Endothelial cell of umbilical vein (primary cell): ENCODE results near the gene DHRS9. TPM values are rescaled to one million over a fixed set of nuclear protein-coding genes. Genes with fewer than 3 reads are reported as not detected.

Experiments used
- Bru-seq: library from RNA; stranded (reverse); fragments of 400-500 nt; gene quantifications from one replicate; lab custom pipeline; 2021; lab: Mats Ljungman, UMichigan
- BruChase-seq, 2 experiments: library from RNA; stranded (reverse); fragments of 400-500 nt; gene quantifications; one replicate each; lab custom pipeline; 2021; lab: Mats Ljungman, UMichigan
- BruUV-seq: library from RNA; stranded (reverse); fragments of 400-500 nt; replicated peaks from 2 replicates; lab custom pipeline; 2021; lab: Mats Ljungman, UMichigan
- CTCF ChIA-PET: fragments of 300-600, 350-600 bp; sonication (Branson Sonifier 250); formaldehyde crosslinking; loops from one replicate; lab custom pipeline; 2021; ENCODE audit warnings: antibody characterized with exemption, inconsistent platforms; lab: Charles Lee
- POLR2A ChIA-PET: fragments of 300-600, 350-600 bp; sonication (Branson Sonifier 250); formaldehyde crosslinking; loops from one replicate; lab custom pipeline; 2021; ENCODE audit warnings: antibody characterized with exemption, inconsistent platforms; lab: Charles Lee
- DNase-seq: peaks from one replicate; pipeline ENCODE4 v3.0.0-alpha.2; 2011; ENCODE audit warnings: low read depth, low spot score
- FAIRE-seq: peaks from 2 replicates; lab custom pipeline; 2011; peaks lifted over from hg19 to GRCh38; lab: Jason Lieb, UNC
- H2AFZ ChIP-seq: 2 replicates; pipeline ENCODE4 v1.6.0; 2012; ENCODE audit warnings: low read depth, low read length, control low read depth, inconsistent platforms
- H3K27ac ChIP-seq: 2 replicates; pipeline ENCODE4 v1.5.1; 2011; ENCODE audit warnings: low read depth, mild to moderate bottlenecking, control low read depth, low read length, moderate library complexity; ENCODE audit not compliant: insufficient read depth
- H3K27me3 ChIP-seq, 2 experiments: 2 replicates each; pipeline versions ENCODE4 v1.6.0 to v1.6.1; 2011; ENCODE audit warnings: low read length in 2 of 2, mixed read lengths in 1 of 2; ENCODE audit not compliant: control insufficient read depth in 2 of 2, insufficient read depth in 2 of 2
- H3K36me3 ChIP-seq, 2 experiments: 2 replicates in 1 of 2; 3 replicates in 1 of 2; pipeline ENCODE4 v1.5.1; 2011; ENCODE audit warnings: low read length in 2 of 2, mild to moderate bottlenecking in 1 of 2, moderate library complexity in 1 of 2; ENCODE audit not compliant: control insufficient read depth in 2 of 2, insufficient read depth in 2 of 2; ENCODE audit errors: extremely low read depth in 1 of 2
- H3K4me1 ChIP-seq: 3 replicates; pipeline ENCODE4 v1.5.1; 2011; ENCODE audit warnings: mild to moderate bottlenecking, low read length; ENCODE audit not compliant: control insufficient read depth, insufficient read depth; ENCODE audit errors: extremely low read depth
- H3K4me2 ChIP-seq: 2 replicates; pipeline ENCODE4 v1.6.1; 2011; ENCODE audit warnings: low read length, control low read depth, mixed read lengths; ENCODE audit not compliant: insufficient read depth
- H3K4me3 ChIP-seq, 3 experiments: fragments of 200-600 bp in 1 of 3; sonication (generic), shearing (Covaris generic) in 1 of 3; replicated peaks in 1 of 3; 2 replicates each; pipeline ENCODE4 v1.5.1; 2011 to 2016; ENCODE audit warnings: control low read depth in 3 of 3, low read length in 3 of 3, mild to moderate bottlenecking in 2 of 3, inconsistent platforms in 1 of 3, low read depth in 1 of 3, moderate library complexity in 1 of 3; ENCODE audit not compliant: insufficient read depth in 1 of 3
- H3K79me2 ChIP-seq: 2 replicates; pipeline ENCODE4 v1.6.0; 2012; ENCODE audit warnings: low read length, inconsistent platforms; ENCODE audit not compliant: control insufficient read depth, insufficient read depth
- H3K9ac ChIP-seq: replicated peaks from 2 replicates; pipeline ENCODE3; 2011; ENCODE audit warnings: low read length, control low read depth; ENCODE audit not compliant: insufficient read depth; ENCODE audit errors: extremely low read depth
- H3K9me1 ChIP-seq: replicated peaks from 3 replicates; pipeline ENCODE4 v1.6.0; 2011; ENCODE audit warnings: mild to moderate bottlenecking, low read length; ENCODE audit not compliant: control insufficient read depth, insufficient read depth; ENCODE audit errors: extremely low read depth
- H3K9me3 ChIP-seq: replicated peaks from 2 replicates; pipeline ENCODE4 v1.5.1; 2012; ENCODE audit warnings: low read length, inconsistent platforms; ENCODE audit not compliant: control insufficient read depth, insufficient read depth
- H4K20me1 ChIP-seq: replicated peaks from 2 replicates; pipeline ENCODE3; 2011; ENCODE audit warnings: mild to moderate bottlenecking, low read length; ENCODE audit not compliant: control insufficient read depth, insufficient read depth; ENCODE audit errors: extremely low read depth
- CTCF ChIP-seq, 2 donors: IDR thresholded peaks; 1 replicate in 1 of 2; 2 replicates in 1 of 2; pipeline ENCODE4 v1.5.1; 2011; ENCODE audit warnings: low read length in 2 of 2, mild to moderate bottlenecking in 2 of 2, moderate library complexity in 2 of 2, control low read depth in 1 of 2, inconsistent platforms in 1 of 2, low read depth in 1 of 2; ENCODE audit not compliant: insufficient read depth in 1 of 2; ENCODE audit errors: extremely low read depth in 1 of 2
- FOS ChIP-seq: IDR thresholded peaks from 2 replicates; pipeline ENCODE4 v1.6.1; 2011; ENCODE audit warnings: mild to moderate bottlenecking, low read length, moderate library complexity, borderline replicate concordance; ENCODE audit not compliant: insufficient read depth
- JUN ChIP-seq: IDR thresholded peaks from 2 replicates; pipeline ENCODE4 v1.6.1; 2011; ENCODE audit warnings: borderline replicate concordance, low read depth; ENCODE audit not compliant: insufficient read length, insufficient read depth
- dilution Hi-C: fragments of 300-500 bp; cut with MboI; formaldehyde crosslinking; loops from one replicate; pipeline ENCODE4 v1.15.0; 2019; ENCODE audit warnings: low sequenced_read_pairs; ENCODE audit not compliant: extremely low pct_ligation_motif_present
- intact Hi-C: fragments of 100-400 bp; cut with micrococcal nuclease; formaldehyde crosslinking; loops from one replicate; pipeline ENCODE4 v1.10.0; 2022
- long read RNA-seq: library from polyadenylated mRNA; stranded (forward); transcript quantifications from one replicate; pipeline ENCODE4 v2.0.0, GENCODE V29; 2021
- polyA minus RNA-seq, 3 experiments: library from RNA; depleted of rRNA, polyadenylated mRNA; stranded (reverse); fragments of >200 nt; gene quantifications; 1 replicate in 1 of 3; 2 replicates in 2 of 3; pipeline ENCODE4 v1.2.3, GENCODE V29; 2011
- polyA plus RNA-seq, 4 experiments: library from polyadenylated mRNA; depleted of rRNA in 3 of 4; stranded (reverse) in 3 of 4; unstranded in 1 of 4; fragments of >200 nt; gene quantifications; 2 replicates each; pipeline versions ENCODE4 v1.2.1 to v1.2.3, GENCODE V29; 2011 to 2012; ENCODE audit warnings: missing spikeins in 1 of 4
- total RNA-seq: library from RNA; stranded (reverse); gene quantifications from 2 replicates; pipeline ENCODE4 v1.2.3, GENCODE V29; 2021

The DHRS9 gene
- total RNA-seq: 0.32 TPM in 1 of 2 replicates, not detected in the other
- 0.32 and 0.40 TPM in 2 replicates for polyA plus RNA-seq
- polyA plus RNA-seq (2011; cell fraction: cytosol; rRNA removed): 0.52 and 0.54 TPM in 2 replicates
- 0.38 and 0.64 TPM in 2 replicates for polyA plus RNA-seq (2011; cell fraction: nucleus; rRNA removed)
- 0.11 TPM in 1 of 2 replicates, not detected in the other for polyA plus RNA-seq (2012)
- polyA minus RNA-seq: 0.19 and 0.25 TPM in 2 replicates
- not detected for polyA minus RNA-seq (2011; cell fraction: cytosol; rRNA and poly(A)+ RNA removed)
- polyA minus RNA-seq (2011; cell fraction: nucleus; rRNA and poly(A)+ RNA removed): 0.48 TPM in 1 of 2 replicates, not detected in the other
- percentile 18 among the genes with signal in this experiment for Bru-seq, nascent RNA
- BruChase-seq, experiment 1, labeled RNA remaining after a 6-hour chase: percentile 13 among the genes with signal in this experiment
- BruChase-seq, experiment 2, labeled RNA remaining after a 2-hour chase: percentile 16 among the genes with signal in this experiment
- long read RNA-seq, partial matches to known transcripts: 2 of 3 reads
- long read RNA-seq, other reads (novel, unspliced or antisense): 0 of 3 reads

GRCh38 chr2:169069341-169069740 is at the start of gene DHRS9:
Gene DHRS9 (plus strand): TSS chr2:169069563. CDS start chr2:169081582, 12,019 bp downstream.
- Histone ChIP-seq H3K9ac (no peak within 1 kb of the TSS), H3K9me1 (no peaks in the 10 kb centered on the region), H3K4me3 (no peak within 1 kb of the TSS), H3K9me3 (no peaks in the 10 kb centered on the region), H3K4me1 (peaks cover 5% of the 10 kb centered on the region), H4K20me1 (no peaks in the 10 kb centered on the region), H2AFZ (peak within 1 kb of the TSS; percentile 17), H3K27me3 (no peaks in the 10 kb centered on the region), H3K4me2 (no peak within 1 kb of the TSS), H3K79me2 (no peaks in the 10 kb centered on the region), H3K27ac (no peak within 1 kb of the TSS), H3K36me3 (no peaks in the 10 kb centered on the region)
- intact Hi-C loops (no loop called here), dilution Hi-C loops (no loop called here)
- CTCF ChIA-PET: interaction anchor here (0.7 to 1.0 kb wide), 6 partner anchors 12 to 120 kb away, joined by 3 to 5 read pairs (median 3); no protein-coding TSS in a partner anchor
- POLR2A ChIA-PET: no interaction called here
- FAIRE-seq (peak; percentile 43), DNase-seq (peak; percentile 39)
- BruUV-seq: no TSS peak
- TF ChIP-seq CTCF (IDR thresholded peaks at IDR 0.05; ENCODE audit: extremely low read depth in 1 of 2, insufficient read depth in 1 of 2, low read depth in 1 of 2, low read length in 2 of 2) (no peak), JUN (peak; percentile 31), FOS (peak; percentile 50)
